Superior temporal gyrus (tissue), 1 donor: ENCODE results near the gene NISCH.

Experiments used
- DNase-seq: peaks from one replicate; pipeline ENCODE4 v3.0.0-alpha.2; 2016; ENCODE audit errors: extremely low spot score

Gene NISCH

GRCh38 chr3:52447512-52448355, 7.7 kb upstream of the NISCH start:
- no peak for DNase-seq

DNA sequence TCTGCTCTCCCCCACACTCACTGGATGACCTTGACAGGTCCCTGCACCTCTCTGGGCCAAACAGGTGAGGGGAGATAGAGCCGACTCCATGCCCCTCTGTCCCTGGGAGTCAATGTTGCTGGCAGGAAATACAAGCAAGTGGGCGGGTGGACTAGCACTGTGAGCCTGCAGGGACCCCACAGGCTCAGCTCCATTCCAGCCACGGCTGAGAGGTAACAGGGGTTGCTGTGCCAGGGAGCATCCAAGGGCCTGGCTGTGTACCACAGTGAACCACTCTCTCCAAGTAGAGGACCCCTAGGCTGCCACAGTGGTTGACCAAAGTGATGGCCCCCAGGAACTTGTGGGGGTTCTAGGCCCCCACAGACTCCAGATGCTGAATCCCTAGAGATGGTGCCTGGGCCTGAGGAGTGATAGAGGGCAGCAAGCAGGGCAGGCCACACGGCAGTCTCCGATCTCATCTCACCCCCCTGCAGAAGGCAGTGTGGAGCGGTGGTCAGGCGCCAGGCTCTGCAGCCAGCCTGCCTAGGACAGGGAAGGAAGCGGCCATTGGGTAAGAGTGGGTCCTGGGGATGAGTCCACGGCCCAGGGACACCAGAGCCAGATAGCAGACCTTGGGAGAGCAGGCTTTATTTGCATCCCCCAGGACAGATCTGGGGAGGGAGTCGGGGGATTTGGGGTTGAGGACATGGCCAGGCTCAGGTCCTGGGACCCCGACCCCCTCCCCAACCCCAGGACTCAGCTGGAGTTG, 4.7 kb upstream of the NISCH start:
- no peak for DNase-seq

DNA sequence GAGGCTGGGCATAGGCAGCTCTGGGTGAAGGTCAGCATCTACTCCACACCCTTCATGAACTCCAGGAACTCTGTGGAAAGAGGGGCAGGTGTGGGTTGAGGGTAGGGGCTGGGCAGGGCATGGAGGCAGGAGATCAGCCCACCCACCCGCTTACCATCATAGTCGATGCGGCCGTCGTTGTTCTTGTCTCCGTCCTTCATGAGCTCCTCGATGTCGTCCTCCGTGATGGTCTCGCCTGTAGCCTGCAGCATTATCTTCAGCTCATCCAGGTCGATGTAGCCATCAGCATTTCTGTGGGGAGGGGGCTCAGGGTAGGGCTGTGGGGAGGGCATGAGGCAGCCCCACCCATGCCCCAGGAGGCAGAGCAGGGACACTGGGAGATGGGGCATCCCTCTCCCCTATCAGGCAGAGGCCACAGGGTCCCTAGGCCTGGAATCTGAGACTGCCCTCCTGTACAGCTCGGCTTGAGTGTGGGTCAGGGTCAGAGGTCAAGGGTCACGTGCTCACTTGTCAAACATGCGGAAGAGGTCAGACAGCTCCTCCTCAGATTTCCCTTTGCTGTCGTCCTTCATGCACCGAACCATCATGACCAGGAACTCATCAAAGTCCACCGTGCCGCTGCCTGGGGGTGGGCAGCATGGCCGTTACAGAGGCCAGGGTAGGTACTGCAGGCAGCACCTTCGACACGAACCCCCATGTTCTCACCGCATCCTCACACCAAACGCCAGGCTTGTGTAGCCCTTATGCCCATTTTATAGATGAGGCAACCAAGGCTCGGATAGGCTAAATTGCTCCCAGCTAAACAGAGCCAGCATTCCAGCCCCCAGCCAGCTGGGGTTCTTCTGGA, 3.9 kb upstream of the NISCH start:
- DNase-seq = no peak

- no peak for DNase-seq
These were observed 3.3 kb upstream of the NISCH start for GRCh38 chr3:52452126-52452525.

DNA sequence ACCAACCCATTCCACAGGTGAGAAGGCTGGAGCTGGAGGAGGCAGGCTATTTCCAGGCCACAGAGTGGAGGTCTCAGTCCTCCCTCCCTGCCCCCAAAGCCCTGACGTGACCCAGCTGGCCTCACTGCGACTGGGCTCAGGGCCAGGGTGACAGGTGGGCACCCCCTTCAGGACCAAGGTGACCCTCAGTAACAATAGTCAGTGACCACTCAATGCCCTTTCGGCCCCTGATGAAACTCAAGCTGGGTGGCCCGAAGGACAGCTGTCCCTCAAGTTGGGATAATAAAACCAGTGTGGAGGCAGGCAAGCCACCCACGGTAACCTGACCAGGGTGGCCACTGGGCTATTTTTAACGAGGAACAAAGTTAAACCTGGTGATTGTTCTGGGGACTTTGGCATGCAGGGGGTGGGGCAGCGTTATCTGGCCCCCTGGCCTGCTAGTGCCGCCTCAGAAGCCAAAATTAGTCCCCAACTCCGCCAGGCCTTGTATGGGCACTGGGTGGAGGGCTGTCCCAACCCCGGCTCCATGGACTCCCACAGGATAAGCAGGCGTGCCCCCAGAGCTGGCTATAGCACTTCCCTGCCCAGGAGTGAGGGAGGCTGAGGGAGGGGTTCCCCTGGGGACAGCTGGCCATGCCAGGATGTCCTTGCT, 2.7 kb upstream of the NISCH start:
- DNase-seq = no peak

DNA sequence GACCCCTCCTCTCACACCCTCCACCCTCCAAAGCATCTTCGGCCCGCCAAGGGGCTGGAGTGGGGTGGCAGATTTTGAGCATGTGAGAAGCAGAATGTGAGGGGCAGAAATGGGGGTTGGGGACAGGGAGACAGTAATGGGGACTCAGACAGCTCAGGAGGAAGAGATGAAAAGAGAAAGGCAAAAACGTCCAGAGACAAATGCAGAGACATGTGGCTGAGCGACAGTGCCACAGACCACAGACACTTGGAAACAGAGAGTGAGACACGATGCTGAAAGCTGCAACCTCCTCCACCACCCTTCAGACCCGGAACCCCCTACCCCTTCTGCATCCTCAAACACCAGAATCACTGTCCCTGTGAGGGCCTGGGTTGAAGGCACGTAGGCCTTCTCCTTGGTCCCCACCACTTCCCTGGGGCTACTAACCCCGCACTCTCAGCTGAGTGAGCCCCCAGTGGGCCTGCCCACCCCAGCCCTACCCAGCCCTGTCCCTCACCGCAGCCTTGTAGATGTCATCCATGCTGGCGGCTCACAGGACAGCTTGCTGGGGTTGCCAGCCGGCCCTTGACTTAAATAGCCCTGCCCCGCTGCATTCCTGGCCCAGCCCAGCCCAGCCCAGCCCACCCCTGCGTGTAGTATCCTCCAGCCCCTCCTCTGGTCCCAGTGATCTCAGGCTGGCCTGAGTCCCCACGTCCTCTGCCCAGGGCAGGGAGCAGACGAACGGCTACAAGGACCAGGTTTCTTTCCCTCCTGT, 1.7 kb upstream of the NISCH start, which contains the start of gene TNNC1:
TNNC1 (minus strand) TSS at position 546 of the 754 bp plus-strand sequence; CDS start at position 520, 26 bp downstream.
- DNase-seq = no peak

- DNase-seq = no peak
These were observed 1.0 kb upstream of the NISCH start for GRCh38 chr3:52454250-52454937.

GRCh38 chr3:52454938-52455282, 494 bp upstream of the NISCH start:
- no peak for DNase-seq

DNA sequence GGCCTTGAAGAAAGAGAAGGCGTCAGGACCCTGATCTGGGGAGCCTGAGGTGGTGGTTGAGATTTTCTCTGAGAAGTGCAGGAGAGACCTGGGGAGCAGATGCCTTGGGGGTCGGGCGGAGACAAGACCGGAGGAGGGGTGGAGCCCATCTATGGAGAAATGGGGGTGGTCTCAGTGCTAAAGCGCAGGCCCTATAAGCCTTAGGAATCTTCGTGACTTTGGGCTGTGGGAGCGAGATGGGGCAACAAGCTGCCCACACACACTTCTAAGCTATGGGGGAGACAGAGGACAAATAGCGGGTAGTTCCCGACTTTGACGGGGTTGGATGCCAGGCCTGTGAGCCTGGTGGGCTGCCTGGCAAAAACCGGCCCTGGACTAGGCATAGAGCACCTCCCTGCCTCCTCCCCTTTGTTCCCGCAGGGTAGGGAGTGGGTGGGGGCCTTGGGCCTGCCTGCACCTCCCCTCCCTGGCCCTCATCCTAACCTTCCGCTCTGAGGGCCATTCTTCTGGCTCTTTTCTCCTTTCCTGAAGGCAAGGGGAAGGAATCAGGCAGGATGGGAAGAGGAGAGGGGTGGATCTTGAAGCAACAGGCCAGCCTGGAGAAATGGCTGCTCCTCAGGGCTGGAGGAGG, 880 bp downstream of the NISCH start:
- DNase-seq = no peak

DNA sequence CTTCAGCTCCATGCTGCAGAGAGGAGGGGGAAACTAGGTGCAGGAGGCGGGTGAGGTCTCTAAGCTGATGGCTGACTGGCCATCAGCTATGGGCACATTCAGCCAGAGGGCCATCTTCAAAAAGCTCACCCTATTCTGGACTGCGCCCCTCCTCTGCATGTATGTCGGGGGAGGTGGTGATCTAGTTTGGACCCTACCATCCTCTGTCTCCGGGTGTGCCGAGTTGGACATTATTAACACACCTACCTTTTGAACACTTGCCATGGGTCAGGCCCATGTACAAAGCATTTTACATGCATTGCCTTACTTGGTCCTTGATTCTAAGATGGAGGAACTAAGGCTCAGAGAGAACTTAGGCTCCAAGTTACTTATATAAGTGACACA, 1.4 kb downstream of the NISCH start:
- no peak for DNase-seq

- no peak for DNase-seq
These were observed 2.8 kb downstream of the NISCH start for GRCh38 chr3:52458031-52458760.

DNA sequence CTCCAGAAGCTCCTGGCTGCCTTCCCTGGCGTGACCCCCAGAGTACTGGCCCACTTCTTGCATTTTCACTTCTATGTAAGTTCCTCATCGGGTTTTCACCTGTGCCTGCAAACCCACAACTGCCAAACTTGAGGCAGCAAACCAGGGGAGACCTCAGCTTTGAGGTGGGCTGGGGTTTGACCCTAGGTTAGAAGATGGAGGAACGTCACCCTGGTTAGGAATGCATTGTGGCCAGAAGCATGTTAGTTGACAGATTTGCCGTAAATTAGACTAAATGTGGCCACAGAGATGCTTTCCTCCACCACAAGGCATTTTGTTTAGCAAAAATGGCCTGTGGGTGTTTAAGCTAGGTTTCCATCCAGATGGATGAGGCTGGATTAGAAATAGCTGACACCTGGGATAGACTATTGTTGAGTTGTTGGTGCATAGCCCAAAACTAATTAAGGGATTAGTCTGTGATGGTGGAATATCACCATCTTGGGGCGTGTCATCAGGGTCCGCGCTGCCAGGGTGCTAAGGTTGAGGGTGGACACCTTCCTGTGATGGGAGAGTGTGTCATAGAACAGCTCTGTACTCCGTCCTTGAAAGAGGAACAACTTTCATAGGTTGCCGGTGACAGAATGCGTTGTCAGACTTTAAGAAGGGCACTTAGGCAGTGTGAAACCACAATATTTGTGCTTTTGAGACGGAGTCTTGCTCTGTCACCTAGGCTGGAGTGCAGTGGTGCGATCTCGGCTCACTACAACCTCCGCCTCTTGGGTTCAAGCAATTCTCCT, 3.6 kb downstream of the NISCH start:
- DNase-seq = no peak

DNA sequence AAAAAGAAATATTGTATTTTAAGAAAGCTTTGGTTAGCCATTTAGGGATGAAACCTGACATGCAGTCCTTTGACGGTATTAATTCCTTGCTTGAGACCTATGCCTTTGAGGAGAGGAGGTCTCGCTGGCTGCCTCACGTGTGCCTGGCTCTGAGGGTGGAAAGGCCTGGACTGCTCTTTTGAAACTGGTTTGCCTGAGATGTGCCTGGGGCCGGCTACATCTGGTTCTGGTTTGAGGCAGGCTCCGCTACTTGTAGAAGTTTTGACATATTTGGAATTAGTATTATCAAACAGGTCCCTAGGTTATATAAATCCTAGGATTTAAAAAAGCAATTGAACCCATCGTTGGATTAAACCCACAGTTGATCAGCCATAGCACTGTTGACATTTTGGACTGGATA, 6.5 kb downstream of the NISCH start:
- DNase-seq = no peak

- no peak for DNase-seq
These were observed 8.0 kb downstream of the NISCH start for GRCh38 chr3:52463416-52463815.

DNA sequence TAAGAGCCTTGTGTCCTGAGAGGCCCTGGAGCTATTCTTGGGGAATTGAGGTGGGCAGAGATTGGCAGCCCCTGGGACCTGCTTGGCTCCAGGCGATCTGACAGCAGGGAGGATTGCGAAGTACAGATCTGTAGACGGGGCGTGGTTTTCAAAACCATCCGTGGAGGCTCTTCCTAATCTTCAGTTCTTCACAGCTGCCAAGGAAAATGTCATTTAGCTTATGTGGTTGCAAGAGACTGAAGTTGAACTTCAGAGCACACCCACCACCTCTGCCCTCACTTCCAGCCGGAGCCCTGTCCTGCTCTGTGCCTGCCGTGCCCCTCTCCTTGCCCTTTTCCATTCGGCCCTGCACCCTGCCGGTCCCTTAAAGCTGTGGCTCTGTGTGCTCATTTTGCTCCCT, 12.9 kb downstream of the NISCH start:
- no peak for DNase-seq

GRCh38 chr3:52469001-52469400, 13.6 kb downstream of the NISCH start:
- peak; percentile 53 for DNase-seq

GRCh38 chr3:52470920-52471319, 15.5 kb downstream of the NISCH start:
- no peak for DNase-seq
